ENCODE measurements around the gene GGA2.
"Not testable (repeated sequence)": the region's sequence is repeated elsewhere in the genome, so short reads cannot be mapped to it uniquely, and the experiment has no call there.

Gene GGA2

GRCh38 chr16:23465179-23465578 lies 45.1 kb downstream of the GGA2 start:
- DNase-seq, result no peak

GRCh38 chr16:23464196-23464595 lies 46.1 kb downstream of the GGA2 start:
- DNase-seq, result no peak

GRCh38 chr16:23462994-23463393 lies 47.3 kb downstream of the GGA2 start:
- DNase-seq, result not testable (repeated sequence)

GRCh38 chr16:23453338-23454052 lies 56.8 kb downstream of the GGA2 start:
- no peak for DNase-seq

- DNase-seq, result peak; percentile 75
These were observed 57.5 kb downstream of the GGA2 start, which contains the start of gene COG7 for GRCh38 chr16:23452572-23453337. TSS of gene COG7 (minus strand) at chr16:23453189. CDS start at chr16:23452994, 195 bp downstream.

- no peak for DNase-seq
These were observed 58.1 kb downstream of the GGA2 start for GRCh38 chr16:23452221-23452571.

GRCh38 chr16:23448392-23448791 lies 61.9 kb downstream of the GGA2 start:
- no peak for DNase-seq

- DNase-seq, result not testable (repeated sequence)
These were observed 72.8 kb downstream of the GGA2 start for GRCh38 chr16:23437542-23437941.

GRCh38 chr16:23436951-23437350 lies 73.3 kb downstream of the GGA2 start:
- DNase-seq, result no peak

- peak; percentile 46 for DNase-seq
These were observed 74.8 kb downstream of the GGA2 start for GRCh38 chr16:23435500-23435899.

GRCh38 chr16:23434380-23434779 lies 75.9 kb downstream of the GGA2 start:
- DNase-seq, result no peak

- DNase-seq, result no peak
These were observed 76.9 kb downstream of the GGA2 start for GRCh38 chr16:23433261-23433920.

- no peak for DNase-seq
These were observed 77.8 kb downstream of the GGA2 start for GRCh38 chr16:23432176-23433128.

GRCh38 chr16:23428351-23428750 lies 81.9 kb downstream of the GGA2 start:
- no peak for DNase-seq

GRCh38 chr16:23424292-23424958 lies 85.9 kb downstream of the GGA2 start:
- DNase-seq, result no peak

GRCh38 chr16:23423496-23424049 lies 86.7 kb downstream of the GGA2 start:
- DNase-seq, result no peak

GRCh38 chr16:23420011-23420410 lies 90.3 kb downstream of the GGA2 start:
- DNase-seq, result no peak

- DNase-seq, result no peak
These were observed 93.5 kb downstream of the GGA2 start for GRCh38 chr16:23416816-23417215.

- no peak for DNase-seq
These were observed 95.6 kb downstream of the GGA2 start for GRCh38 chr16:23414731-23415130.
